ENCODE measurements around the gene XG.
"Not testable (repeated sequence)": the region's sequence is repeated elsewhere in the genome, so short reads cannot be mapped to it uniquely, and the experiment has no call there.

XG gene

DNA sequence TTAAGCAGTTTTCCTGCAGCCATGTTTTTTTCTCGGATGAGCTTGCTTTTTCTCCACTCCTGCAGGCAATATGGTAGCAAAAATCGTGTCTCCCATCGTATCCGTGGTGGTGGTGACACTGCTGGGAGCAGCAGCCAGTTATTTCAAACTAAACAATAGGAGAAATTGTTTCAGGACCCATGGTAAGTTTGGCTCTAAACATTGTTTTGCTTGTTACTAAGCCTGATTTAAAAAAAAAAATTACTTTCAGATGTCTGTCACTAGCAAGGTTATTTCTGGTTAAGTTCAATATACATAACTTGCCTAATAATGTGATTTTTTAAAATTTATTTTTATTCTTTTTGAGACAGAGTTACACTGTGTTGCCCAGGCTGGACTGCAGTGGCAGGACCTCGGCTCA is 59.4 kb downstream of the XG start:
- H3K4me1 ChIP-seq (ENCODE audit: insufficient read depth, low read length, severe bottlenecking): no peaks in the 10 kb centered on the region
- no peak overlapping the region for H3K4me2 ChIP-seq (ENCODE audit: low read length)
- no peaks in the 10 kb centered on the region for H3K79me2 ChIP-seq (ENCODE audit: insufficient read depth, low read length)
- no peak overlapping the region for H3K27ac ChIP-seq (ENCODE audit: low read depth, low read length, poor library complexity, severe bottlenecking)
- no peak overlapping the region for H2AFZ ChIP-seq (ENCODE audit: low read length)
- no peaks in the 10 kb centered on the region for H3F3A ChIP-seq (ENCODE audit: insufficient read depth, low read length)
- H3K9ac ChIP-seq (ENCODE audit: low read length): no peak overlapping the region
- H3K4me3 ChIP-seq (ENCODE audit: low read depth, low read length, poor library complexity, severe bottlenecking): no peak overlapping the region
- H4K20me1 ChIP-seq (ENCODE audit: insufficient read depth, low read length): no peaks in the 10 kb centered on the region
- H3K9me3 ChIP-seq (ENCODE audit: low read length): no peaks in the 10 kb centered on the region
- H3K9me2 ChIP-seq (ENCODE audit: low read depth, low read length): no peaks in the 10 kb centered on the region
- TF ChIP-seq CTCF (IDR thresholded peaks at IDR 0.05; ENCODE audit: low read length) (no peak), EZH2 (IDR thresholded peaks at IDR 0.05; ENCODE audit: borderline replicate concordance, low read length) (no peak)
- no peaks in the 10 kb centered on the region for H3K36me3 ChIP-seq (ENCODE audit: insufficient read depth, low read length)
- H3K27me3 ChIP-seq (ENCODE audit: insufficient read depth, low read length): no peaks in the 10 kb centered on the region

DNA sequence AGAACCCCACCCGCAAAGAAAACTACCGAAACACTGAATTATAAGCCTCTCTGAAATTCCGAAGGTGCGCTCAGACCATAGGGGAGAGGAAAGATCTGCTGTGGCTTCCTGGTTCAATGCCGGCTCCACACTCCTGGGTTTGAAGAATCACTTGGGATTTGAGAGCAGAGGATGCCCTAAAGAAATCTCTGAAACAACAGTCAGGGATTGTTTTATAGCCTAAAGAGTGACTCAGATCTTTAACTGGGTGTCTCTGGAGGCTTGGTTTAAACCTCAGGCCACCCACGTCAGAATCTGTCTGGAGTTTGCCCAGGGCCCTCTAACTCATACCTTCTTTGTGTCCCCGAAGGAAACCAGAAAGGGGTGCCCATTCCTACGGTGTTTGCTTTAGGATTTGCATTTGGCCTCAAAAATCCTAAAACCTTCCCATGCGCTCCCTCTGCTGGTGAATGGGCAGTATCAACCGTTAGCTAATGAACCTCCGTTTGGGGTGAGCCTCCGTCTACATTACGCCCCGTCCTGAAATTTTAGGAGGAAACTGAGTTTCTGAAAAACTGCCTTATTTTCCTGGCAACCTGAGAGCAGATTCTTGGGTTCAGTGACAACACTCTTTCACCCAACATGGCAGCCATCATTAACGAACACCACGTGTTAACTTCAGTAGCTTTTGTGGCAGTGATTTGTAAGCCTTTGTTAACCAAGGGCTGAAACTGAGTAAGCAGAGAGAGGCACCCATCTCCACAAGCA is 60.5 kb downstream of the XG start:
- H3K27ac ChIP-seq (ENCODE audit: low read depth, low read length, poor library complexity, severe bottlenecking): not testable (repeated sequence)
- peak; percentile 44; the same call in 1 of the 2 replicates for TF ChIP-seq CTCF (IDR thresholded peaks at IDR 0.05; ENCODE audit: low read length)

GRCh38 chrX:2817036-2817435 is 65.2 kb downstream of the XG start:
- no peaks in the 10 kb centered on the region for H3K4me1 ChIP-seq (ENCODE audit: insufficient read depth, low read length, severe bottlenecking)
- TF ChIP-seq EZH2 (IDR thresholded peaks at IDR 0.05; ENCODE audit: borderline replicate concordance, low read length): no peak
- TF ChIP-seq CTCF (IDR thresholded peaks at IDR 0.05; ENCODE audit: low read length): no peak
- no peaks in the 10 kb centered on the region for H3K9me2 ChIP-seq (ENCODE audit: low read depth, low read length)

More for the DNA sequence above, 60.5 kb downstream of the XG start:
- not testable (repeated sequence) for H2AFZ ChIP-seq (ENCODE audit: low read length); H3F3A ChIP-seq (ENCODE audit: insufficient read depth, low read length); H3K27me3 ChIP-seq (ENCODE audit: insufficient read depth, low read length); H3K4me3 ChIP-seq (ENCODE audit: low read depth, low read length, poor library complexity, severe bottlenecking); H3K9ac ChIP-seq (ENCODE audit: low read length); H3K9me2 ChIP-seq (ENCODE audit: low read depth, low read length); H3K36me3 ChIP-seq (ENCODE audit: insufficient read depth, low read length); H3K4me2 ChIP-seq (ENCODE audit: low read length); H3K79me2 ChIP-seq (ENCODE audit: insufficient read depth, low read length); H3K9me3 ChIP-seq (ENCODE audit: low read length); H3K4me1 ChIP-seq (ENCODE audit: insufficient read depth, low read length, severe bottlenecking); H4K20me1 ChIP-seq (ENCODE audit: insufficient read depth, low read length)

More at GRCh38 chrX:2817036-2817435, 65.2 kb downstream of the XG start:
- no peak overlapping the region for H3K27ac ChIP-seq (ENCODE audit: low read depth, low read length, poor library complexity, severe bottlenecking)
- H3K9me3 ChIP-seq (ENCODE audit: low read length): no peaks in the 10 kb centered on the region
- H3K36me3 ChIP-seq (ENCODE audit: insufficient read depth, low read length): no peaks in the 10 kb centered on the region
- H3F3A ChIP-seq (ENCODE audit: insufficient read depth, low read length): no peaks in the 10 kb centered on the region
- no peak overlapping the region for H3K9ac ChIP-seq (ENCODE audit: low read length)
- no peaks in the 10 kb centered on the region for H4K20me1 ChIP-seq (ENCODE audit: insufficient read depth, low read length)
- no peaks in the 10 kb centered on the region for H3K79me2 ChIP-seq (ENCODE audit: insufficient read depth, low read length)
- H2AFZ ChIP-seq (ENCODE audit: low read length): no peak overlapping the region
- H3K4me3 ChIP-seq (ENCODE audit: low read depth, low read length, poor library complexity, severe bottlenecking): no peak overlapping the region
- no peaks in the 10 kb centered on the region for H3K27me3 ChIP-seq (ENCODE audit: insufficient read depth, low read length)
- H3K4me2 ChIP-seq (ENCODE audit: low read length): no peak overlapping the region

Measured in OCI-LY1 (cell line).